Eye (tissue), 1 donor: ENCODE results near the gene SCAMP3.
"Not testable (repeated sequence)": the region's sequence is repeated elsewhere in the genome, so short reads cannot be mapped to it uniquely, and the experiment has no call there.

Experiments
- DNase-seq: peaks from one replicate; pipeline ENCODE4 v3.0.0-alpha.2; 2015

Gene SCAMP3

DNA sequence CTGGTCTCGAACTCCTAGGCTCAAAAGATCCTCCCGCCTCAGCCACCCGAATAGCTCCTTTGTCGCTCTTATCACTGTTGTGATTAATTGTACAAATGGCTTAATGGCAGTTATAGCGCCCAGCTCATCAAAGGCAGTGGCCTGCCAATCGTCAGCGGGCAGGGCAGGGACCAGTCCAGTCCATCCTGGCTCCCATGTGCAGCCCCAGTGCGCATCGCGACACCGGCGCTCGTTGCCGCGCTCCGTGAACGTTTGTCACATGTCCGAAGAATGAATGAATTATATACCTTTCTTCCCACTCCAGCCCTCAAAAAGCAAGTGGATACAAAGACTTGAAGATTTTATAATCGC lies 35.3 kb downstream of the SCAMP3 start:
- DNase-seq: peak; percentile 91

DNA sequence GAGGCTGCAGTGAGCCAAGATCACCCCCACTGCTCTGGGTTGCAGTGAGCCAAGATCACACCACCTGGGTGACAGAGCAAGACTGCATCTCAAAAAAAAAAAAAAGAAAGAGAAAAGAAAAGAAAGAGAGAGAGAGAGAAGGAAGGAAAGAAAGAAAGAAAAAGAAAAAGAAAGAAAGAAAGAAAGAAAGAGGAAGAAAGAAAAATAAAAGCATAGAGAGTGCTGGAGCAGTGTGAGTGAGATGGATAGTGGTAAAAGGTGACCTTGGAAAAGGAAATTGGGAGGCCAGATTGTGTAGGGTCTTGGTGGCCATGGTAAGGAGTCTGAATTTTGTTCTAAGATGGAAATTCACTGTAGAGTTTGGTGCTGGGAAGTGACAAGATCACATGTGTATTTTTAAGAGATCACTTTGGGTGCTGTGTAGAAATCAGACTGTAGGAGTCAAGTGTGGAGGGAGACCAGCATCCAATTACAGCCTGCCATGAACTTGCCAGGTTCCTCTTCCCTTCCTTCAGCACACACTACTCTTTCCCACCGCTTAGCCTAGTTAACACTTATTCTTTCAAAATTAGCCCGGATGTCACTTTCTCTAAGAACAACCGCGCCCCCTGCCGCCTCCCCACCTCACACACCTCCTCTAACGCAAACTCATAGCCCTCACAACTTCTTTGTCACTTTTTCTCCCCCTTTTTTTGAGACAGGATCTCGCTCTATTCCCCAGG lies 35.8 kb downstream of the SCAMP3 start:
- peak; percentile 89 for DNase-seq

DNA sequence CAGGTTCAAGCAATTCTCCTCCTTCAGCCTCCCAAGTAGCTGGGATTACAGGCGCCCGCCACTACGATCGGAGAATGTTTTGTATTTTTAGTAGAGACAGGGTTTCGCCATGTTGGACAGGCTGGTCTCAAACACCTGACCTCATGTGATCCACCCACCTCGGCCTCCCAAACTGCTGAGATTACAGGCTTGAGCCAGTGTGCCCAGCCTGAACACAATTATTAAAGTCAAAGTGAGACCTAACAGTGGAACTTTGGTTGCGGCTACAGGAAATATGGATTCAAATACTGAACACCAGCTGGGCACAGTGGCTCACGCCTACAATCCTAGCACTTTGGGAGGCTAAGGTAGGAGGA lies 36.8 kb downstream of the SCAMP3 start:
- DNase-seq: not testable (repeated sequence)

DNA sequence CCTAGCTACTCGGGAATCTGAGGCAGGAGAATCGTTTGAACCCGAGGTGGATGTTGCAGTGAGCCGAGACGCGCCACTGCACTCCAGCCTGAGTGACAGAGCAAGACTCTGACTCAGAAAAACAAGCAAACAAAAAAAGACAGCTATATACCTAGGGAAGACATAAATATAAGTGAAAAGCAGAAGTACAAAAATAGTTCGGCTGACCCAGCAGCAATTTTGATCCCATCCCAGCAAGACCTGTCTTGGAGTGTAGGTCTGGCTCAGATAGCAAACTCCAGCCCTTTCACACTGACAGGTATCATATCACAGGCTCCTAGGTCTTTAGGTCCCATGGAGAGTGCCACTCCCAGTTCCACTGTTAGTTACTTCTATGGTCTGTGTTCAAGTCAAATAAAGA lies 39.1 kb downstream of the SCAMP3 start:
- no peak for DNase-seq

DNA sequence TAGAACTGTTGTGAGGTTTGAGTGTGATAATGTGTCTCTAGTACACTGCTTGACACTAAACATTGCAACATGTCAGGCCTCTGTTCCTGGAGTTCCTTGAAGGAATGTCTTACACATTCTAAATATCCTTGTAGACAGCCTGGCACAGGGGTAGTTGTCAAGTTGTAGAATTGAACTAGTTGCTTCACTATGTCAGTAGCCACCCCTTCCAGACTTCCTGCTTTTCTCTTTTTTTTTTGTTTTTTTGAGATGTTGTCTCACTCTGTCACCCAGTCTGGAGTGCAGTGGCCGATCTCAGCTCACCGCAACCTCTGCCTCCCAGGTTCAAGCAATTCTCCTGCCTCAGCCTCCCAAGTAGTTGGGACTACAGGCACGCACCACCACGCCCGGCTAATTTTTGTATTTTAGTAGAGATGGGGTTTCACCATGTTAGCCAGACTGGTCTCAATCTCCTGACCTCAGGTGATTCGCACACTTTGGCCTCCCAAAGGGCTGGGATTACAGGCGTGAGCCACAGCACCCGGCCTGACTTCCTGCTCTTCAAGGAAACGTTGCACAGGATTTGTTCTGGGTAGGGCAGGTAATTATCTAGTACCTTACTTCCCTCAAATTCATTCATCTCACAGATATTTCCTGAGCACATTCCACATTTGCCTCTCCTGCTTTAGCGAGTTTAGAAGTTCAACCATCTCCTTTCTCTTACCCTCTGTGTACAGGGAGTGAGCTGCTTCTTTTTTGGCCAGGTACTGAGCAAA lies 41.8 kb downstream of the SCAMP3 start:
- DNase-seq: not testable (repeated sequence)

DNA sequence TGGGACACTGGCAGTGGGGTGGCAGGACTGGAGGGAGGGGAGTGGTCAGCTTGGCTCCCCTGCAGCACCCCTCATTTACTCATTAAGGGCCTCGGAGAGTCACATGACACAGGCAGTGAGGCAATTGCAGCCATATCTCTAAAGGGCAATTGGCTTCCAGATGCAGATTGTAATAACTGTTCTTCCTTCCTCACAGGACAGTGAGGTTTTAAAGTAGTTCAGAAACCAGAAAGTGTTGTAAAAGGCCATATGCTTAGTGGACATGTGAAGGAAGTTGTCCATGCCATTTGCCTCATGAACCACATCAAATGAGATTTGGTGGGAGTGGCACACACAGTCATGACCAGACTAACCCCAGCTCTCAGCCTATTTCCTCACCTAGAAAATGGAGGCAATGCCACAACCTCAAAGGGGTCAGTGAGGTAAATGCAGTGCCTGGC lies 42.5 kb downstream of the SCAMP3 start:
- peak; percentile 78 for DNase-seq

DNA sequence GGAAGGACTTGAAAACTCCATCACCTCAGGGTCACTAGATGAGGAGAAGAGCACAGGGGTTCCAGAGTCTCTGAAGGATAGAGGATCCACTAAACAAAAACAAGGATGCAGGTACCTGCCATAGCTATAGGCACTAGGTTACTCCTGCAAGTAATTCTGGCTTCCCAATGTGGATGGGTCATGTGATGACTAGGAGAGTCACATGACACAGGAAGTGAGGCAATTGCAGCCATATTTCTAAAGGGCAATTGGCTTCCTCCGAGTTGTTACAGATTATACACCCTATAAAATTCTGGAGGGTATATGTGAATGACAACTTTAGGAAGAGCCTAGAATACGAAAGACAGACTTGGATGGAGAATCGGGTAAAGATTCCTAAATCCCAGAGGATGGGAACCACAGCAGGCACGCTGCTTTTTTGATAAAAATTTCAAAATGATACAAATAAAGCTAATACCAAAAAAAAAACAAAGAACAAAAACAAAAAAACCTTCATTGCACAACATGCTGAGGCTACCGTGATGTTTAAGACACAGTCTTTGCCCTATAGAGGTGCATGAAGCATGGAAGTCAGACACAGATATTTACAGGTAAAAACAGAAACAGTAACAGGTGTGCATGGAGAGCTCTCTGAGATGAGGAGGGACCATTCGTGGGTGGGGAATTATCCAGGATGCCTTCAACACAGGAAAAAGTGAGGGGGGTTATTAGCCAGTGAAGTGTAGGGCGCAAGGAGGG lies 43.1 kb downstream of the SCAMP3 start:
- peak; percentile 95 for DNase-seq

DNA sequence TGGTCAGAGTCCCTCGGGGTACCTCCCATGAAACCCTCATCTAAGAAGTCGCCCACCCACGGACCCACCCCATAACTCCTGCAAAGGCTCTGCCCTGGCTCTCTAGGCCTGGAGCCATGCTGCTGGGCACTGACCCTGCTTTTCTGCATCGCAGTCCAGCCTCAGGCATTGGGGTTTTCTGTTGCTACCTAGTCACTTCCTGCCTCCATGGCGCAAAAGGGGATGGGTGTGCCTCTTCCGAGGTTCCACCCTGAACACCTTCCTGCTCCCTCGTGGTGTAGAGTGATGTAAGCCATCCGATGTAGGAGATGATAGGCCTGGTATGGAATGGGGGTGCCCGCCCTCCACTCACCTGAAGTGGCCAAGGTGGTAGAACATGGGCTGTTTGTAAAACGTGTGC lies 47.5 kb downstream of the SCAMP3 start:
- not testable (repeated sequence) for DNase-seq

DNA sequence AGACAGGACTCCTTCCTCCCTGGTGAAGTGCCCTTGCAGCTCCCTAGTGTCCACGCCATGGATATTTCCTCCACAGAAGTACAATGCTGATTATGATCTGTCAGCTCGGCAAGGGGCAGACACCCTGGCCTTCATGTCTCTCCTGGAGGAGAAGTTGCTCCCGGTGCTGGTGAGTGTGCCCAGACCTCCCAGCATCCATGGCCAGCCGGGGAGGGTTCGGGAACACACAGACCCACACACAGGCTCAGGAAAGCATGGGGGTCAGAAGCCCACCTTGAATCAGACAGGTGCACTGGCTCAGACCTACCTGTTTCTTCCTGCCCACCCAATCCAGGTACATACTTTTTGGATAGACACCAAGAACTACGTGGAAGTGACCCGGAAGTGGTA lies 50.1 kb downstream of the SCAMP3 start:
- not testable (repeated sequence) for DNase-seq

DNA sequence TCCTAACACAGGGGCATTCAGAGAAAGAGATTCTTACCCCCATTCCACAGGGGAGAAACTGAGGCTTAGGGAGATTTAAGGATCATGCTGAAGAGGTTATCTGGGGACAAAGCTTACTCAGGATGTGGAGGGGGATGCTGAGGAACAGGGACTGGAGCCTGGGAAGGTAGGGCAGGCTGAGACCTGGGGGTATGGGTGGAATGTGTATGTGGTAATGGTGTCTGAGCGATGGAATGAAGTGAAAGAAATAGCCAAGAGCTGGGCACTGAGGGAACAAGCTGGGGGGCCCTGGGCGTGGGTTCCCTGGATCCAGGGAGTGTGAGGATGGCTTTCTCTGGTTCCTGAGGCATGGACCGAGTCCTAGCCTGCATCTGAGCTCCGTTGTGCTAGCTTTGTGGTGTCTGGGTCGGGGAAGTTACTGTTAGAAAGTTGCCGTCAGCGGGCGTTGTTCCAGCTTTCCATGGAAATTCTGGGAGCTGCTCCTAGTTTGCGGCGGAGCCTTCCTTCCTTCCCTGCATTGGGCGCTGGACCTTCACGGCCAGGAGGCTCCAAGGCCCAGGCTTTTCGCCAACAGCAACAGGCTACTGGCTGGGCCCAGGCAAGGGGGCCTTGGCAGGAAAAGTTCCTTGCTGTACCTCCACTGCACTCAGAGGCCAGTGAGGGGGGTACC lies 50.6 kb downstream of the SCAMP3 start:
- DNase-seq: not testable (repeated sequence)

DNA sequence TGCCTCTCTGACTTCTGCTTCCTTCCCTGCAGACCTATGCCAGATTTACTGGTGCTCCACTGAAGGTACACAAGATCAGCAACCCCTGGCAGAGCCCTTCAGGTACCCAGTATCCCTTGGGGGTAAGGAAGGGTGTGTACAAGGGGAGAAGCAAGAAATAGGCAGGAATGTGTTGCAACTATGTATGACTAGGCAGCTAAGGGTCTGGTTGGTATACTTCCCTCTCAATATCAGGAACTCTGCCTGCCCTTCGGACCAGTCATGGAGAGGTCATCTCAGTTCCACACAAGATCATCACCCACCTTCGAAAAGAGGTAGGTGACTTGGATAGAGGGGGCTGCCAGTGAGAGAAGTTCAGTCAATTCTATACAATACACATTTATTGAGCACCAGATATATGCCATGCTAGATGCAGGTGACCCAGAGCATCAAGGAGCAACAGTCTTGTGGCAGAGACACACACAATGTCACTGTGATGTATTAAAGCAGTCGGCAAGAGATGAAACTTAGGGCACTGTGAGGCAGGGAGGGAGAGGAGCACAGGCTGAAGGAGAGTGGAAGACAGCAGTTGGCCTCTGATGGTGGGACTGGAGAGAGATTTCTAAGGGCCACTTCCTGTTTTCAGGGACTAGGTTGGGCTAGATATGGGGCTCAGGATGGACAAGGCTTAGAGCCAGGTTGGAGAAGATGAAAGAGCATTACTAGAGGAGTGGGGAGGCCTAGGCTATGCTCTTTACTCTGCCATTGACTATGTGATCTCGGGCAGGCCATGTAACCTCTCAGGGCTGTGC lies 51.7 kb downstream of the SCAMP3 start:
- DNase-seq: no peak

DNA sequence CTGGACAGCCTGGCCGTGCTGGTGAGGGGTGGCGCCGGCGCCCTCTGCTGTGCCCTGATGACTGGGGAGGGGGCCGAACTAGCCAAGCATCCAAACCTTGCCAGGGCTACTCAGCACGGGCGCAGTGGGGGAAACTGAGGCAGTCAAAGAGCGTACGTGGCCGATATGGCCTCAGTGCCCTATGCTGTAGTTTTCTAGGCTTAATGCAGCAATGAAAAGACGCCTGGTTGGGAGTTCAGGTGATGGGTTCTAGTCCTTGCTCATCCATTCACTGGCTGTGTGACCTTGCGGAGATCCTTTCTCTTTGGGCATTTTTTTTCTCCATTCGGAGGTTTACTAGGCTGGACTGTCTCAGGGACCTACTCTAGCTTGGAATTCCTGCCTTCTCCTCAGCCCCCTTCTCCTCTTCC lies 52.8 kb downstream of the SCAMP3 start:
- no peak for DNase-seq

DNA sequence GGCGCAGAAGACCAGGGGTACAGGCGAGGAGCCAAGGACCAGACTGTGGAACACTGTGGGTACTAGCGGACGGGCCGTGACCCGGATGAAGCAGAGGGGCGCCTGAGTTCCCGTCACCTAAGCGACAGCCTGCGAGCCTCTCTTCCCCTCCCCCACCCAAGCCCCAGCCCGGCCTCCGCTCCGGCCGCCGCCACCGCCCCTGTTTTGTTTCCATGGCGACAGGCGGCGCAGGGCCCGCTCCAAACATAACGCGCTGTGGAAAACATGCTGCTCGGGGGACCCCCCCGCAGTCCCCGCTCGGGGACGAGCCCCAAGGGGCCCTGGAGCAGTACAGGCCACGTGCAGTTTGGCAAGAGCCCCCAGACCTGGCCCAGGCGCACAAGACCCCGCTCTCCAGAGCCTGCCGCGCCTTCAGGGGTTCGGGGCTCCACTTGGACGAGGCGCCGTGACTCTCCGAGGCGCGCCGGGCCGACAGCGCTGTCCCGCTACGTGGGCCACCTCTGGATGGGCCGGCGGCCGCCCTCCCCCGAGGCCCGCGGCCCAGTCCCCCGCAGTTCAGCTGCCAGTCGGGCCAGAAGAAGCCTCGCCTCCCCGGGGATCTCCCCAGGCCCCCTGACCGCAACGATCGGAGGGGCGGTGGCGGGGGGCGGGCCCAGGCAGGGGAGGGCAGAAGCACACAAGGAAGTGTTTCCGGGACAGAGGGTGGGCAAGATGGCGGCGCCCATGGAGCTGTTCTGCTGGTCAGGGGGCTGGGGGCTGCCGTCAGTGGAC lies 53.4 kb downstream of the SCAMP3 start, which contains the start of gene MTX1:
MTX1 (plus strand) TSS at position 155 of the 771 bp plus-strand sequence; CDS start at position 265, 110 bp downstream.
- DNase-seq: peak; percentile 97

DNA sequence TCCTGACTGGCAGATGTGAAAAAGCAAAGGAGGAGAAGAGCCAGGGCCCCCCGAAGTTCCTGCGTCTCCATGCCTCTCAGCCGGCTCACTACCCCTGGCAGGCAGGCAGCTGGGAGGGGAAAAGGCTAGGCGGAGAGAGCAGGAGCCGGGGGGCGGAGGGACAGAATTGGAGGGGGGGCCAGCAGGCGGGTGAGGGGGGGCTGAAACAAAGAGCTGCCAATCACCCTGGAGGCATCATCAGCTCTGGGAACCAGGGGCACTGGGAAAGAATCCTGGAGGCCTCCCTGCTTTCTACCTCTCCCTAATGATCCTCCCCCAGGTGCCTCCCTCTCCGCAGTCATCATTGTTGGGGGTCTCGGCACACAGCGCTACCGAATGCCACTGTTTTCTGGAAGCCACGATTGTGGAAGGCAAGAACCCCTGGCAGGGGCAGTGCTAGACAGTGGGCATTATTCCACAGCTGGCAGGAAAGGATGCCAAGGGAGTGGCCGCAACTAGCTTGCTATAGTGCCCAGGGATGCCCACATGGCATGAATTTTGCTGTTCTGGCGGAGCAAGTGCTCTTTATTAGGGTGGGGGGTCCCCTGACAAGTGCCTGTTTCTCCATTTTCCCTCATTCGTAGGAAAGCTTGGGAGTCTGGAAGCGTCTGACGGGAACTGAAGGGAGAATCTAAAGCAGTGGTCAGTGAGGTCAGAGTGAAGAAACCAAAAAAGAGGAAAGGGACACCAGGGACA lies 54.2 kb downstream of the SCAMP3 start, which contains the start of gene THBS3:
THBS3 (minus strand) TSS at position 92 of the 735 bp plus-strand sequence; CDS start at position 71, 21 bp downstream.
- DNase-seq: peak; percentile 92

DNA sequence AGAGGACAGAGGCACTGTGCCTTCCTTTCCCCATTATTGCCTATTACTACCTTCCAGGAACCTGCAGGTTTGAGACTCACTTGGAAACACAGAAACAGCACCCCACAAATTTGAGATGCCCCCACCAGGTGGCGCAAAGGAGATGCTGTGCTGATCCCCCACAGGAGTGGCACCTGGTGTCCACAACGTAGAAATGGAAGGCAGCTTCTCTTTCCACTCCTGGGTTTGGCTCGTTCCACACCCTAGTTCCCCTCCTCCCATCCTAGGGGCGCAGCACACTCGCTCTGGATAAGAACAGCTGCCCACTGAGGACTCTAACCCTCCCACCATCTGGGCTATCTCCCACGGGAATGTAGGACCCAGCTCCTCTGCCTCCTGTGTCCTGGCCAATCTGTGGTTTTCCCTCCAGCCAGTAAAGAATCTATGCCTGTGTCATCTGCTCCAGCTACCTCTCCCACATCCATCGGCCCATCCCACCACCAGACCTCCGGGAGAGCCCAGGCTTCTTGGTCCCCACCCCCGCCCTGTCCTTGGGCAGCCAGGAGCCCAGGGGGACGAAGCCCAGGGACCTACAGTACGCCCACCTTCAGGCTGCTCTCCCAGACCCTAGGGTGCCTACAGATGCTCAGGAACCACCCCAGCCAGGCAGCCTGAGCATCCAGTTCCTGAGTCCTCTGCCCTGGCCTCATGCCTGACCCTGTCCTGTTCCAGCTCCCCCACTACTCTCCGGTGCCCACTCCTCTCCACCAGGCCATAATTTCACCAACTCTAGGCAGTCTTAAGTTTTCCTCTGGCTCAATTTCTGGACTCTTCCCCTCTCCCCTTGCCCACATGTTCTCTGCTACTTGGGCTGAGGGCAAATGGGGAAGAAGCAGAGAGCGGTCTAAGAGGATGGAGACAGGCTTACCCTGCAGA lies 55.0 kb downstream of the SCAMP3 start:
- DNase-seq: peak; percentile 94
